Measurements from ENCODE around the gene SP140. TPM values are rescaled to one million over a fixed set of nuclear protein-coding genes. Genes with fewer than 3 reads are reported as not detected.

SP140 gene
- total and polyA plus RNA-seq, 2 experiments from 2014 or later = 0.40 to 0.53 TPM

DNA sequence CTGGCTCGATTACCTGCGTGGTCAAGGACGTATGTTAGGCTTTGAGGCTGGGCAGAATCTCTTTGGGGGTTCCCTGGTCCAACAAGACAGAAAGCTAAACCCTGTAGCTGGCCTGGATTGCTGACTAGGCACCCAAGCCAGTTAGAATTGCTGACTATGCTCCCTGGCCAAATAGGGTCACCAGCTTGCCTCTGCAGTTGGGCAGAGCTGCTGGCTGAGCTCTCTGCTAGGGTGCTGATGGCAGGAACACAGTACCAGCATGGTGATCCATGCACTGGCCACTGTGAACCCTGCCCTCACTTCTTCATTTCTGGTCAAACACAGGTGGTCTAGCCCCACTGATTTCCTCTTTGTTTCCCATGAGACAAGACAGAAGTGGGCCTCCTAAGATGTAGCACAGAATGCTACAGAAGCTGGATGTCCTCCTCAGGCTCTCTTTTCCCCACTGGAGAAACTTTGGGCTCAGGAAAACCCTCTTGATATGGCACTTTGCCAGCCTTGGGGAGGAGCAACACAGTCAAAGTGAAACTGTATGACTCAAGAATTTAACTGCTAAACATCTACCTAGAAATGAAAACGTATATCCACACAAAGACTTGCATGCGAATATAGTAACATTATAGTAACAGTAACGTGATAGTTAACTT is 122.2 kb downstream of the SP140 start:
- no peaks in the 10 kb centered on the region for H3K27me3 ChIP-seq
- H3K4me3 ChIP-seq = no peak overlapping the region
- no peaks in the 10 kb centered on the region for H3K36me3 ChIP-seq (replicated peaks; ENCODE audit: insufficient read depth, low read depth)
- no peaks in the 10 kb centered on the region for H3K9me3 ChIP-seq (ENCODE audit: low read depth)
- no peaks in the 10 kb centered on the region for H3K79me2 ChIP-seq
- H3K27ac ChIP-seq = no peak overlapping the region
- H3K9me2 ChIP-seq (replicated peaks; ENCODE audit: insufficient read depth) = no peaks in the 10 kb centered on the region
- H2AFZ ChIP-seq = no peak overlapping the region
- 93% methylated on average over 6 of the region's 6 CpGs for WGBS (ENCODE audit: low lambda C conversion rate, missing lambda C conversion rate)
- TF ChIP-seq EZH2 (IDR thresholded peaks at IDR 0.05; ENCODE audit: borderline replicate concordance) (no peak), EZH2phosphoT487 (IDR thresholded peaks at IDR 0.05; ENCODE audit: low read depth, severe bottlenecking, unreplicated experiment) (no peak)
- TF ChIP-seq, protein P1, sequence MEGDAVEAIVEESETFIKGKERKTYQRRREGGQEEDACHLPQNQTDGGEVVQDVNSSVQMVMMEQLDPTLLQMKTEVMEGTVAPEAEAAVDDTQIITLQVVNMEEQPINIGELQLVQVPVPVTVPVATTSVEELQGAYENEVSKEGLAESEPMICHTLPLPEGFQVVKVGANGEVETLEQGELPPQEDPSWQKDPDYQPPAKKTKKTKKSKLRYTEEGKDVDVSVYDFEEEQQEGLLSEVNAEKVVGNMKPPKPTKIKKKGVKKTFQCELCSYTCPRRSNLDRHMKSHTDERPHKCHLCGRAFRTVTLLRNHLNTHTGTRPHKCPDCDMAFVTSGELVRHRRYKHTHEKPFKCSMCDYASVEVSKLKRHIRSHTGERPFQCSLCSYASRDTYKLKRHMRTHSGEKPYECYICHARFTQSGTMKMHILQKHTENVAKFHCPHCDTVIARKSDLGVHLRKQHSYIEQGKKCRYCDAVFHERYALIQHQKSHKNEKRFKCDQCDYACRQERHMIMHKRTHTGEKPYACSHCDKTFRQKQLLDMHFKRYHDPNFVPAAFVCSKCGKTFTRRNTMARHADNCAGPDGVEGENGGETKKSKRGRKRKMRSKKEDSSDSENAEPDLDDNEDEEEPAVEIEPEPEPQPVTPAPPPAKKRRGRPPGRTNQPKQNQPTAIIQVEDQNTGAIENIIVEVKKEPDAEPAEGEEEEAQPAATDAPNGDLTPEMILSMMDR (IDR thresholded peaks at IDR 0.05; ENCODE audit: poor library complexity) = no peak
- no peak for DNase-seq (ENCODE audit: low spot score)
- no peaks in the 10 kb centered on the region for H4K20me1 ChIP-seq (ENCODE audit: insufficient read depth, poor library complexity, severe bottlenecking)
- no peak overlapping the region for H3K4me2 ChIP-seq
- no peaks in the 10 kb centered on the region for H3K4me1 ChIP-seq (ENCODE audit: insufficient read depth)

DNA sequence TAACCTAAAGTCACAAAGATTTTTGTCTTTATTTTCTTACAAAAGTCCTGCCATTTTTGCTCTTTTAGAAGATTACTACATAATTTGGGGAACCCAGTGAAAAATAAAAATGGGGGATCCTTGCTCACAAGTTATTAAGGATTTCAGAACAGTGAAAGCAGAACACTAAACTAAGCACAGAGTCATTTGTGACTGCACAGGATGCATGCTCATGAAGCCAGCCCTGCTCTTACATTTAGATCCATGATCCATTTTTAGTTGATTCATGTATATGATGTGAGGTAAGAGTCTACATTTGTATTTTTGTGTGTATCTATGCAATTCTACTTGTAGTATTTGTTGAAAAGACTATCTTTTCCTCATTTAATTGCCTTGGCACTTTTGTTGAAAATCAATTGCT is 123.3 kb downstream of the SP140 start:
- Histone ChIP-seq H3K36me3 (replicated peaks; ENCODE audit: insufficient read depth, low read depth) (no peaks in the 10 kb centered on the region), H3K27ac (no peak overlapping the region), H3K9me2 (replicated peaks; ENCODE audit: insufficient read depth) (no peaks in the 10 kb centered on the region), H3K4me1 (ENCODE audit: insufficient read depth) (no peaks in the 10 kb centered on the region), H3K4me2 (no peak overlapping the region), H3K4me3 (no peak overlapping the region), H3K79me2 (no peaks in the 10 kb centered on the region), H2AFZ (no peak overlapping the region), H4K20me1 (ENCODE audit: insufficient read depth, poor library complexity, severe bottlenecking) (no peaks in the 10 kb centered on the region), H3K9me3 (ENCODE audit: low read depth) (no peaks in the 10 kb centered on the region), H3K27me3 (no peaks in the 10 kb centered on the region)
- TF ChIP-seq, protein P1 (IDR thresholded peaks at IDR 0.05; ENCODE audit: poor library complexity) = no peak
- TF ChIP-seq EZH2phosphoT487 (IDR thresholded peaks at IDR 0.05; ENCODE audit: low read depth, severe bottlenecking, unreplicated experiment) (no peak), EZH2 (IDR thresholded peaks at IDR 0.05; ENCODE audit: borderline replicate concordance) (no peak)
- DNase-seq (ENCODE audit: low spot score) = no peak

DNA sequence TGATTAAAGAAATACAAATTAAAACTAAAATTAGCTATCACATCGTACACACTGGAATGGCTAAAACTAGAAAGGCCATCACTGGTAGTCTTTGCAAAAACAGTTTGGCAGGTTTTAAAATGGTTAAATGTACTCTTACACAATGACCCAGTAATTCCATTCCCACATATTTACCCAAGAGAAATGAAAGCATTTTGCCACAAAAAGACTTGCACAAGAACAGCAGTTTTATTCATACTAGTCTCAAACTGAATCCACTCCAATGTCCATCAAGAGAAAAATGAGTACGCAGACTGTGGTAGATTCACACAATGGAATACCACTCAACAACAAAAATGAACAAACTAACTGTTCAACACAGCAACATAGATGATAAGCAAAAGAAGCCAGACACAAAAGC is 130.5 kb downstream of the SP140 start:
- Histone ChIP-seq H3K9me3 (ENCODE audit: low read depth) (no peaks in the 10 kb centered on the region), H2AFZ (no peak overlapping the region), H4K20me1 (ENCODE audit: insufficient read depth, poor library complexity, severe bottlenecking) (no peaks in the 10 kb centered on the region), H3K36me3 (replicated peaks; ENCODE audit: insufficient read depth, low read depth) (no peaks in the 10 kb centered on the region), H3K4me3 (no peak overlapping the region), H3K4me2 (no peak overlapping the region), H3K4me1 (ENCODE audit: insufficient read depth) (no peaks in the 10 kb centered on the region), H3K9me2 (replicated peaks; ENCODE audit: insufficient read depth) (no peaks in the 10 kb centered on the region), H3K79me2 (no peaks in the 10 kb centered on the region), H3K27ac (no peak overlapping the region), H3K27me3 (no peaks in the 10 kb centered on the region)
- TF ChIP-seq, protein P1 (IDR thresholded peaks at IDR 0.05; ENCODE audit: poor library complexity) = no peak
- TF ChIP-seq EZH2phosphoT487 (IDR thresholded peaks at IDR 0.05; ENCODE audit: low read depth, severe bottlenecking, unreplicated experiment) = no peak
- no peak for TF ChIP-seq EZH2 (IDR thresholded peaks at IDR 0.05; ENCODE audit: borderline replicate concordance)
- WGBS (ENCODE audit: low lambda C conversion rate, missing lambda C conversion rate) = 88% methylated on average over 2 of the region's 2 CpGs
- no peak for DNase-seq (ENCODE audit: low spot score)

All from hepatocyte (in vitro differentiated cells).